Measurements from ENCODE around the gene PPP1R13B.

DNA sequence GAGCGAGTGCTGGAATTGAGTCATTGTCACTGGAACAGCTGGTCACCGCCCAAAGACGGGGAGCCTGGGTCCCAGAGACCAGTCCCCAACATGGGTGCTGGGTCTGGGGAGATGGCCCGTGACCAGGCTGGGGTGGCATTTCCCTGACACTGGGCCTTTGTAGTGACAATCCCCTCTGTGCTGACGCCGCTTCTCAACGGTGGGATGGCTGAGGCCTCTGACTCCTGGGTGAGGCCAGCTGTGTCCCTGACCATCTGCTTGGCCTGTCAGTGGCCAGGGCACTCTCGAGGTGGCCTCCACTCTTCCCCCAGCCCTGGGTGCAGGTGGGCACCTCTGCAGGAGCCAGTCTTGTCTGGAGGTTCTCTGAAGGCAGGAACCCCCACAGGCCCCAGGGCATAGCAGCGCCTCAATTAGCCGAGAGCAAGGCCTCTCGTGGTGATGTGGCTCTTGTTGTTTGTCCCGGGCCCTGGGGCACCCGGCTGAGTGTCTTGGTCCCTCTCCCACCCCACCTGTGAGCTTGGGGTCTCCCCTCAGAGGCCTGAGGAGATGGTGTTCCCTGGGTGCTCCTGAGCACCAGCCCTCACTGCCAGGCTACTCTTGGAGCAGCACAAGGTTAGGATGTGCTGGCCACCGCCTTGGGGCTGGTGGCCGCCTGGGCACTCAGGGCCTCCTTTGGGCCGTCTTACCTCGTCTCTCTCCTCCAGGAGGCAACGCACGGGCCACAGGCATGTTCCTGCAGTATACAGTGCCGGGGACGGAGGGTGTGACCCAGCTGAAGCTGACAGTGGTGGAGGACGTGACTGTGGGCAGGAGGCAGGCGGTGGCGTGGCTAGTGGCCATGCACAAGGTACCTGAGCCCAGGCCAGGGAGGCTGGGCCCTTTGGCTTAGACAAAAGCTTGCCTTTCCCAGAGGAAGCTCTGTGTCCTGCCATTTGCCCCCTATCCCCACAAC is 115.2 kb downstream of the PPP1R13B start:
- TF ChIP-seq, protein P1, sequence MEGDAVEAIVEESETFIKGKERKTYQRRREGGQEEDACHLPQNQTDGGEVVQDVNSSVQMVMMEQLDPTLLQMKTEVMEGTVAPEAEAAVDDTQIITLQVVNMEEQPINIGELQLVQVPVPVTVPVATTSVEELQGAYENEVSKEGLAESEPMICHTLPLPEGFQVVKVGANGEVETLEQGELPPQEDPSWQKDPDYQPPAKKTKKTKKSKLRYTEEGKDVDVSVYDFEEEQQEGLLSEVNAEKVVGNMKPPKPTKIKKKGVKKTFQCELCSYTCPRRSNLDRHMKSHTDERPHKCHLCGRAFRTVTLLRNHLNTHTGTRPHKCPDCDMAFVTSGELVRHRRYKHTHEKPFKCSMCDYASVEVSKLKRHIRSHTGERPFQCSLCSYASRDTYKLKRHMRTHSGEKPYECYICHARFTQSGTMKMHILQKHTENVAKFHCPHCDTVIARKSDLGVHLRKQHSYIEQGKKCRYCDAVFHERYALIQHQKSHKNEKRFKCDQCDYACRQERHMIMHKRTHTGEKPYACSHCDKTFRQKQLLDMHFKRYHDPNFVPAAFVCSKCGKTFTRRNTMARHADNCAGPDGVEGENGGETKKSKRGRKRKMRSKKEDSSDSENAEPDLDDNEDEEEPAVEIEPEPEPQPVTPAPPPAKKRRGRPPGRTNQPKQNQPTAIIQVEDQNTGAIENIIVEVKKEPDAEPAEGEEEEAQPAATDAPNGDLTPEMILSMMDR (IDR thresholded peaks at IDR 0.05): no peak
- no peak for TF ChIP-seq POLR2A (IDR thresholded peaks at IDR 0.05)
